ENCODE data around the gene KIRREL3.

KIRREL3 gene

GRCh38 chr11:126978911-126979310 lies 21.7 kb downstream of the KIRREL3 start:
- no peak overlapping the region for H3K4me3 ChIP-seq (ENCODE audit: low read length)
- no peak for DNase-seq (ENCODE audit: low read depth)
- TF ChIP-seq CTCF (IDR thresholded peaks at IDR 0.05; ENCODE audit: insufficient read depth, low read depth, low read length, missing control alignments) = no peak

GRCh38 chr11:126978165-126978564 lies 22.4 kb downstream of the KIRREL3 start:
- TF ChIP-seq CTCF (IDR thresholded peaks at IDR 0.05; ENCODE audit: insufficient read depth, low read depth, low read length, missing control alignments) = no peak
- DNase-seq (ENCODE audit: low read depth) = no peak
- no peak overlapping the region for H3K4me3 ChIP-seq (ENCODE audit: low read length)

GRCh38 chr11:126973051-126973450 lies 27.5 kb downstream of the KIRREL3 start:
- H3K4me3 ChIP-seq (ENCODE audit: low read length) = no peak overlapping the region
- no peak for TF ChIP-seq CTCF (IDR thresholded peaks at IDR 0.05; ENCODE audit: insufficient read depth, low read depth, low read length, missing control alignments)
- no peak for DNase-seq (ENCODE audit: low read depth)

GRCh38 chr11:126971305-126971704 lies 29.3 kb downstream of the KIRREL3 start:
- no peak for DNase-seq (ENCODE audit: low read depth)
- TF ChIP-seq CTCF (IDR thresholded peaks at IDR 0.05; ENCODE audit: insufficient read depth, low read depth, low read length, missing control alignments) = no peak

GRCh38 chr11:126969865-126970479 lies 30.6 kb downstream of the KIRREL3 start:
- no peak for DNase-seq (ENCODE audit: low read depth)
- peak; percentile 31 for TF ChIP-seq CTCF (IDR thresholded peaks at IDR 0.05; ENCODE audit: insufficient read depth, low read depth, low read length, missing control alignments)
- H3K4me3 ChIP-seq (ENCODE audit: low read length) = no peak overlapping the region

More at GRCh38 chr11:126971305-126971704, 29.3 kb downstream of the KIRREL3 start:
- H3K4me3 ChIP-seq (ENCODE audit: low read length) = no peak overlapping the region

GRCh38 chr11:126968915-126969314 lies 31.7 kb downstream of the KIRREL3 start:
- TF ChIP-seq CTCF (IDR thresholded peaks at IDR 0.05; ENCODE audit: insufficient read depth, low read depth, low read length, missing control alignments) = no peak
- DNase-seq (ENCODE audit: low read depth) = no peak
- H3K4me3 ChIP-seq (ENCODE audit: low read length) = no peak overlapping the region

GRCh38 chr11:126965331-126965730 lies 35.2 kb downstream of the KIRREL3 start:
- TF ChIP-seq CTCF (IDR thresholded peaks at IDR 0.05; ENCODE audit: insufficient read depth, low read depth, low read length, missing control alignments) = no peak
- no peak for DNase-seq (ENCODE audit: low read depth)
- no peak overlapping the region for H3K4me3 ChIP-seq (ENCODE audit: low read length)

Measured in epithelial cell of esophagus (primary cell).